NCI-H748 treated with DMSO at 0.1 percent for 48 hours (cell line): ENCODE data around the gene PHB1.
"Not testable (repeated sequence)": the region's sequence is repeated elsewhere in the genome, so short reads cannot be mapped to it uniquely, and the experiment has no call there.

Experiments used
- DNase-seq: peaks from one replicate; lab custom pipeline; 2025; lab: John Stamatoyannopoulos, UW

PHB1 gene

DNA sequence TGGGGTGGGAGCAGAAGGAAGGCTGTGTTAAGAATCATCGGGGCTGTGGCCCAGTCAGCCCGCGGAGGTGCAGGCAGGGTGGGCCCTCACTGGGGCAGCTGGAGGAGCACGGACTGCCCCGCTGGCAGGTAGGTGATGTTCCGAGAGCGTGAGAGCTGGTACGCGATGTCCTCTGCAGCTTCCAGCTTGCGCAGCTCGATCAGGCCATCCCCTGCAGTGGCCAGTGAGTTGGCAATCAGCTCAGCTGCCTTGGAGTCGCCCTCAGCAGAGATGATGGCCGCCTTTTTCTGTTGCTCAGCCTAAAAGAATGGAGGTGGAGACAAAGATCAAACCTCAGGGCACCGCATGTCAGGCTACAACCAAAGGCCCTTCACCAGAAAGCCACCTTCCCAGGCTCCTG, 9.8 kb downstream of the PHB1 start:
- DNase-seq = no peak

DNA sequence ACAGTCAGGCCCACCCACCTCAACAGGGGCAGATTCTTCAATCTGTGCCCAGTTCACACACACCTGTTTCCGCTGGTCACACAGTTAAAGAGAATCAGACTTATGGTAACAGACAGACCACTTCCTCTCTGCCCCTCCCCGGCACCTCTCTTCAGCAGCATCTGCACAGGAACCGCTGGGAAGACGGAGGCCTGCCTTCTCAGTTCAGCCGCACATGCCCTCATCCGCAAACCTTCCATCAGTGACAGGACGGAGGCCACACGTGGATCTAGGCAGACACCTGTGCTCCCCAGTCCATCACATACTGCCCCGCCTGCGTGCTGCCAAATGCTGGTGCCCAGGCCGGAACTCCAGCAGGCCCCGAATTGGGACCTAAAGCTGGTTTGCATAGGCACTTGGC, 10.3 kb downstream of the PHB1 start:
- no peak for DNase-seq

DNA sequence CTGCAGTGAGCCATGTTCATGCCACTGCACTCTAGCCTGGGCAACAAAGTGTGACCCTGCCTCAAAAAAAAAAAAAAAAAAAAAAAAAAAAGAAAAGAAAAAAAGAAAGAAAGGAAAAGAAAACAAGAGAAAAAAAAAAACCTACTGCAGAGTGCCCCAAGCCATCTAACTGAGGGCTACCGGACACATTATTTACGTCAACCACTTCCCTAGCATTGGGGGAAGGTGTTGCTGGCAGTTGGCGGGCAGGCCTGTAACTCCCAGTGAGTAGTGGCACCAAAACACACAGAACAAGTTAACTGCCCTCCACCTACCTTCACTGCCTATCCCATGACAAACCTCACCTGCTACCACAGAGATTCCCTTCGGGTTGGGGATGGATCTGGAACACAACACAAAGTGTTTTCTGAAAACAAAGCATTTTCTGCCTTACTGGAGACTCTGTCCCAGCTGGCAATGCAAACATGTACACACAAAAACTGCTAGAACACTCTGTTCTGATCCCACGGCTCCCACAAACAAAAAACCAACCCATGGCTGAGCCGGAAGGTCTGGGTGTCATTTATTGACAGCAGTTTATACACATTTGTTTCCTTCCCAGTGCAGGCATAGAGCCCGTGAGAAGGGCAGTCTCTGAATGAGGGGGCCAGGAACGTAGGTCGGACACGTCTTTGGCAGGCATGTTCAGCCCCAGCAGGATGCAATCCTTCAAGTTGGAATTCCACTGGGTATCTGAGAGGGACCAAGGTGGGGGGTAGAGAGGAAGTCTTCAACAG, 11.0 kb downstream of the PHB1 start:
- no peak for DNase-seq

DNA sequence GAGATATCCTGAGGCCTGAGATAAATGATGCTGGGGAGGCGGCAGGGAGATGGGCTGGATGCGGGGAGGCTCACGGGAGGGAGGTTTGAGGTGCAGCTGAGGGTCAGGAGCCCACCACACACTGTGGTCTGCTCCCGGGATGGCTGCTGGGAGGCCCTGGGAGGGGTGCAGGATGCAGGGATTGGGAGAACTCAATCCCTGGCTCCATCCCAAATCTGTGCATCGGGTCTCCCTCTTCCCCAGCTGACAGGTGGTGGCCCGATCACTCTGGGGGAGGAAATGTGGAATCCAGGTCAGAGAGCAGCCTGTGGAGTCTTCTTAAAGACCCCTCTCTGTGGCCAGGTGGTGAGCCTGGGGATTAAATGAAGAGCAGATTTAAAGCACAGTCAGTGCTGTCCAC, 12.0 kb downstream of the PHB1 start:
- DNase-seq = no peak

DNA sequence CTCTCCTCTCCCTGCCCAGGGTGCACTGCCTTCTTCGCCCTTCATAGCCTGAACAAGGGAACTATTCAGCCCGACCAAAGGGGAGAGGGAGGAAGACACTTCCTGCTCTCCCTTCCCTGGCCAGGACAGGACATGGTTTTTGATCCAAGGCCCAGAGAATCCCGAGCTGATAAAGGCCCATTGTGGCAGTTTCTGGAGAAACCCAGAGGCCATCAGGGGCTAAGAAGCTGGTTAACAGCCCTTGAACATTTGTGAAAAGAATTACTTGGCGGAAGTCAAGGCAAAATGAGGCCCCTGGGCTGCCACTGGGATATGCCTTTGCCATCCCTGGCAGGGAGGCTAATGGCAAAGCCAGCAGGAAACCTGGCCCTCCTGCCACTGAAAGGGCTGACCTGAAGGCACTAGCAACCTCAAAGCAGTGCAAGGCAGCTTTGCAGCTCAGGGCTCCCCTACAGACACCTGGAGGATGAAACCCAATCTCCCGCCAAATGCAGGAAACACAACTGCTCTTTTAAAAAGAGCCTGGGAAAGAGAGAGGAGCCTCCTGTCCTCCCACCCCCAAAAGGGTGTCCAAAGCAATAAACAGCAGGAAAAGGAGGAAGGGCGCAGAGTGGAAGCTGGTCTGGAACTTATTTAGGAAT, 12.6 kb downstream of the PHB1 start:
- DNase-seq = no peak

DNA sequence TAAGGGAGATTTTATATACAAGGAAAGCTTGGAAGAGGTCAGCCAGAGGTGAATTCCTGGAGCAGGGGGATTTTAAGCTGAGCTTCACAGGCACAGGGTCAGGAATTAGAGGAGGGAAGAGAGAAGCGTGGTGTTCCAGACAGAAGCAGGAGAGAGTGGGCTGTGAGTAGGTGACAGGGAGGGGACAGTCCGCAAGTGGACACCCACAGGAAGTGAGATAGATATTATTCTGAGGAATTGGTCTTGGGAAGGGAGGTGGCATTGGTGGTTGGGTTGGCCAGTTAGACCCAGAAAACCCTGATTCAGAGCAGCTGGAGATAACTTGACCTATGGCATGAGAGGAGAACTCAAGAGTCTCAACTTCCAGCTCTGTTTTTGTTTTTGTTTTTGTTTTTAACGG, 14.7 kb downstream of the PHB1 start:
- no peak for DNase-seq

DNA sequence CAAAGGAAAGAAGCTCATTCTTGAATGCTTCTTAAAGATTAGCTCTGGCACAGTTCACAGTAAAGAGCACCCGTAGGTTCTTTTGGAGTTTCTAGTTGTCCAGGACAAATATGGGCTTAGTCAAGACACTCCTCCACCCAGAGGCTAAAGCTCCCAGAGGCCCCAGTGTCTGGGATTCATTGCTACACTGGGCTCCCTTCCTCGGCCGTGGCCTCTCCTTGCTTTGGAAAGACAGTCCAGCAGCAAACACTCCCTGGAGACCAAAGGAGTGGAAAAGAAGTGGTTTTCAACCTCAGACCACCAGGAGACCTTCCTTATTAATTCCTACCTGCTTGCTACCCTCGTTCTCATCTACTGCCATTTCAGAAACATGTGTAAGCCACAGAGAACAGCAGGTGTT, 17.1 kb downstream of the PHB1 start:
- DNase-seq = no peak

DNA sequence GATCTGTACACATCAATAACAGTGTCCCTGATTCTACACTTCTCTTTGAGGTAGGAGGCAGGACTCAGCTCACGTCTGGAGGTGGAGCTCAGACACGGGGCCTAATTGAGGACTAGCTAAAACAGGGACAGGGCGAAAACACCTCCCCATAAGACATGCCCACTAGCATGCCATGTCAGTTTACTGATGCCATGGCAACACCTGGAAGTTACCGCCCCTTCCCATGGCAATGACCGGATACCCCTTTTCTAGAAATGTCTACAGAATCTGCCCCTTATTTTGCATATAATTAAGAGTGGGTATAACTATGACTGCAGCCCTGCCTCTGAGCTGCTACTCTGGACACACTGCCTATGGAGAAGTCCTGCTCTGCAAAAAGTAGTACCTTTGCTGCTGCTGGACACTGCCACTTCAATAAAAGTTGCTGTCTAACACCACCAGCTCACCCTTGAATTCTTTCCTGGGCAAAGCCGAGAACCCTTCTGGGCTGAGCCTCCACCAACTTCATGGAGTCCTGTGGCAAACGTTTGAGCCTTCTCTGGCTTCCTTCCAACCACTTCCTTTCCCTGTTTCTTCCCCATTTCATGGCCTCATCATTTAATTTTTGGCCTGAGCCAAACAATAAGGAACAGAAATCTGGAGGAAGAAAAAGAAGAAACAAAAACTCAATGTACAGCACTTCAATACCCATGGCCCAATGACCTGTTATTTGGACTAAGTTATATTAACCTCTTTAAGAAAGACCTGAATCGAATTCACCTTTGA, 21.0 kb downstream of the PHB1 start:
- no peak for DNase-seq

DNA sequence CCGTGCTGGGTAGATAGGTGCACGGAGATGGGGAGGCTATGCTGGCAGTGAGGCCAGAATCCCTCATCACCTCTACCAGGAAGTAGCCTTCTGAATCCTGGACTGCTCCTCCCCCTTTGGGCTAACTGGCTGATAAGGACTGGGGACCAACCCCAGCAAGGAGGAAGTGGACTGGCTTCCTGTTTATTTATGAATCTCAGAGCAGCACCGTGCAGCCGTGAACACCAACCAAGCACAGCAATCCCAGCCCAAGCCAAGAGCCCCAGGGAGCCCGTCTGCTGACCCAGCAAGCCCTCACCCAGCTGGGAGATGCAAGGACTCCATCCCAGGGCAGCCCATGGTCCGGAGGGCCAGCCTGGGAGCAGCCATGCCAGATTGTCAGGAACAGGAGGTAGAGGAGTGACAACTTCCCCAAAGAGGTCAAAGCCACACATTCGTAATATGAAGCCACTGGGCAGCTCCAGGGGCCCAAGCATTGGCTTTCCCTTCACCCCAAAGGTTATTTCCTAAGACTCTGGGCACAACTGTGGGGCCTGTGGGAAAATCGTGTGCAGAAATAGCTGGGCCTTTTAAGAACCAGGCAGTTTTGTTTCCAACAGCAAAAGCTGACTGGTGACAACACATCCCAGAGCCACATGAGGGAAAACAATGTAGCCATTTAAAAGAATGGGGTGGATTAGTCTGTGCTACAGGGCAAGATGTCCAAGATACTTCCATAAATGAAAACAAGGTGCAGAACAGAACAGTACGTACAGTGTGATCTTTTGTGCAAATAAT, 23.9 kb downstream of the PHB1 start:
- DNase-seq = no peak

DNA sequence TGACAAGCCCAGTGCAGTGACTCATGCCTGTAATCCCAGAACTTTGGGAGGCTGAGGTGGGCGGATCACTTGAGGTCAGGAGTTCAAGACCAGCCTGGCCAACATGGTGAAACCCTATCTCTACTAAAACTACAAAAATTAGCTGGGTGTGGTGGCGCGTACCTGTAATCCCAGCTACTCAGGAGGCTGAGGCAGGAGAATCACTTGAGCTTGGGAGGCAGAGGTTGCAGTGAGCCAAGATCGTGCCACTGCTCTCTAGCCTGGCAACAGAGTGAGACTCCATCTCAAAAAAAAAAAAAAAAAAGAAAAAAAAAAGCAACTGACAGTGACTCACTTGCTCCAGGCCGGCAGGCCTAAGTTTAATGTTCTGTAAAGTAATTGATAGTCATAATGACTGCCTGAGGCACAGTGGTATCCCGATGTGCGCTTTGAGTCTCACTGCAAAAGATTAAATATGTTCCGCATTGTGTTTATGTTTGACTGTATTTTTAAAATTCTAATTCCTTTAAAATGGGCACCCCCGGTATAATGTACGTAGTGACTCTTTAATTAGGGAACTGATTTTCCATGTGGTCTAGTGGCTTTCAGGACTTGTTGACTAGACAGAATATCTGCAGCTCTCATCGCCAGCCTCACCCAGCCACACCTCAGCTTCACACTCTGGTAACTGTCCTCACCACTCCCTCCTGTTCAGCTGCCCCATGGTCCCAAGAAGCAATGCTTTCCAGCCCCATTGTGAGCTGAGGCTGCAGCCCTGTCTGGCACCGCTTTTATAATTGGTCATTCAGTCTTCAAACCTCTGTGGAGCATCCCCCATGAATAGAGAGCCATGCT, 25.0 kb downstream of the PHB1 start:
- not testable (repeated sequence) for DNase-seq

DNA sequence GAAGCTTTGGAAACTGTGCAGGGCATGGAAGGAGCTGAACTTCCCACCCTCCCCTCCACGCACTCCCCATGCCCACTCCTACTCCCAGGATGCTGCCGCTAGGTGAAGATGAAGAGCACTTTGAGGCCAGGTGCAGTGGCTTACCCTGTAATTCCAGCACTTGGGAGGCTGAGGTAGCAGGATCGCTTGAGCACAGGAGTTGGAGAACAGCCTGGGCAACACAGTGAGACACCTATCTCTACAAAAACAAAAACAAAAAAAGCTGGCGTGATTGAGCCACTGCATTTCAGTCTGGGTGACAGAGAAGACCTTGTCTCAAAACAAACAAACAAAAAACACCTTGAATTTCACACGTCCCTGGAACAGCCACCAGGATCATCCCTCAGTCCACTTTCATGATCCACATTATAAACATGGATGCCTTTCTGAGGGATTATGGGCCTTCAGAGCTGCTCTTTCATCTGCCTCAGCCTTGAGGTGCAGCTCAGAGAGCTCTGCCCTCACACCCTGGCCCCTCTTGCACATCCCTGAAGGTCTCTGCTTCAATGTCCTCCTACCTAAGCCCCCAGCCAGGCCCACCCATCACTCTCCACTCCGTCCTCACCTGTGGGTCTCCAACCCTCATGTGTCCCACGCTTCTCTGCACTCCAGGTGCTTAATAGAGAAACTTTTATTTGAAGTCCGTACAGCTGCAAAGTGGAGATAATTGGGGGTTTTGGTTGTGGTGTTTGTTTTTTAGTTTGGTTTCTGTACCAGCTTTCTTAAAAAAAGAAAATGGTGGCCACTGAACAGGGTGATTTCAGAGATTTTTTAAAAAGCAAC, 25.8 kb downstream of the PHB1 start:
- DNase-seq = no peak

DNA sequence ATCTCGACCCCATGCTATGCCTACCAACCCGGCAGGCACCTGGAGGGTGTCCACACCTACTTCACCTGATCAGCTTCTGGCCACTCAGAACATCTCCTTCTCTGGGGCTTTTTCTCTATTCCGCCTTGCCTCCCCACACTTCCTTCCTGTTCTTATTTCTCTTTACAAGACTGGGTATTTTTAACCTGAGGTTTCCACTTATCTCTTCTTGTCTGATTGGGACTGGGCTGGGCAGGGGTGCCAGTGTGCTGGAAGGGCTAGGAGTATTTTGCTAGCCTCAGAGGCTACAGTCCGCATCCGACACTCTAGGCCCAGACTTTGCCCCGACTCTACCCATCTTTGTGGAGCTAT, 26.4 kb downstream of the PHB1 start:
- no peak for DNase-seq

DNA sequence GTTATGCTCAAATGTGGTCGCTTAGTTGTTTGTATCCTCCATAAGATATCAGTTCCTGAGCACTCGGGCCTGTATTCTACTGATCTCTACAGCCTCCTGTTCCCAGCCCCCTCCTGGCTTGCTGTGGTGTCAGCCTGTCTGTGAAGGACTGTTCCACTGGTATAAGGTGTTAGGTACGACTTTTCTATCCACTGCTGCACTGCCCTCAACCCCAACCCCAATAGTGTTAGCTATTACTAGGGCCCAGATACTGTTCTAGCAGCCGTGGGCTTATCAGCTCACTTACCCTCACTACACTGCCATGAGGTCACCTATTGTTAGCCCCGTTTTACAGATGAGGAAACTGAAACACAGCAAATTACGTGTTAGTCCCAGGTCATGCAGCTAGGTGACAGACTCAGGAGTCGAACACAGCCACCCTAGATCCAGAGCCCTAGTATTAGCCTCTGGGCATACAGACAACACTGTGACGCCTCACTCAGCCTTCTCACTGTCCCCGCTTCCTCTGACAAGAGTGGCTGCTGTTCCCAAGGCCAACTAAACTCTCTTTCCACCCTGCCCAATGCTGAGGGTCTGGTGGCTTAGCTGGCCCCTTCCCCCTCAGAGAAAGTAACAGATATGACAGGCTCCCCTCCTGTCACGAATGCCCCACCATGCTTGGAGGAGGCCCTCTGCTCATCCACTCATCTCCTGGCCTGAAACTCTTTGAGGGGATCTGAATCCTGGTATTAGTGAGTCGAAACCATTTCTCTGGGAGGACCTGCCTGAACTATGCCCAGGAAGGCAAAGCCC, 27.0 kb downstream of the PHB1 start:
- no peak for DNase-seq

DNA sequence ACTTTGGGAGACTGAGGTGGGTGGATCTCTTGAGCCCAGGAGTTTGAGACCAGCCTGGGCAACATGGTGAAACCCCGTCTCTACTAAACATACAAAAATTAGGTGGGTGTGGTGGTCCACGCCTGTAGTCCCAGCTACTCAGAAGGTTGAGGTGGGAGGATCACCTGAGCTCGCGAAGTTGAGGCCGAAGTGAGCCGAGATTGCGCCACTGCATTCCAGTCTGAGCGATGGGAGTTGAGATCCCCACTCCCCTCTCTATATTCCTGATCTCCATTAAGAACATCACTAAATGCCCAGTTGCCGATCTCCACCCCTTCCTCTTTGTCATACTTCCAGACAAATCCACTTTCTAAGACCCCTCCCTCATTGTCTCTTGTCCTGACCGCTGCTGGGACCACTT, 28.3 kb downstream of the PHB1 start:
- DNase-seq = no peak

DNA sequence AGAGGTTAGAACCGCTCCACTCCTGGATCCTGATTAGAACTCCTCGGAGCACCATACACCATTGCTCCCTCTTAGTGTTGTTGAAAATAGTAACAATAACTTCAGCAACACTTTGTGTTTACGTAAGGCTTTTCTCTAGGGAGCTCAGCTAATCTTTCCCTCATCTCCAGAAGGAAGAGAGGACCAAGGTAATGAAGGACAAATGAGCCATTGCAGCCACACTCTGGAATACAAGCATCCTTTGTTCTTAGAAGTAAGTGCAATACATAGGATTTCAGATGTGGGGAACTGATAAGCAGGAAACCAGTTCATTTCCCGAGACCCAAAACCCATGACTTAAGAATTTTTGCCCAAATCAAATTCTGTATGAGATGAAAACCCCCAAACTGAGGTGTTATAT, 29.7 kb downstream of the PHB1 start:
- no peak for DNase-seq

DNA sequence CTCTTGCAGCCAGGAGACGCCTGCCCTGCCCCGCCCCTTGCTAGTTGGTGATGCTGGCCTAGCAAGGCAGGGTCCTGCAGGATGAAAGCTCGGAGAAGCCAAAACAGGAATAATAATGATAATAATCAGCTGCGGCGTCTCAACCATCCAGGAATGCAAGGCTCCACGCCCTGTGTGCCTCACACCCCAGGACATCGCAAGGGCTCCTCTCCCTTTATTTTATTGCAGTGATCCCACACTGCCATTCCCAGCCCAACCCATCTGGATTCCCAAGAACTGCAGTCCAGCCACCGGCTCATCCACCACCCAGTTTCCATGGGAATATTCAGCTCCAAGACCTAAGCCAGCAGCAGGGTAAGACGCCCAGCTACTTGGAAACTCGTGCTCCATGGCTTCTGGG, 31.6 kb downstream of the PHB1 start:
- no peak for DNase-seq

DNA sequence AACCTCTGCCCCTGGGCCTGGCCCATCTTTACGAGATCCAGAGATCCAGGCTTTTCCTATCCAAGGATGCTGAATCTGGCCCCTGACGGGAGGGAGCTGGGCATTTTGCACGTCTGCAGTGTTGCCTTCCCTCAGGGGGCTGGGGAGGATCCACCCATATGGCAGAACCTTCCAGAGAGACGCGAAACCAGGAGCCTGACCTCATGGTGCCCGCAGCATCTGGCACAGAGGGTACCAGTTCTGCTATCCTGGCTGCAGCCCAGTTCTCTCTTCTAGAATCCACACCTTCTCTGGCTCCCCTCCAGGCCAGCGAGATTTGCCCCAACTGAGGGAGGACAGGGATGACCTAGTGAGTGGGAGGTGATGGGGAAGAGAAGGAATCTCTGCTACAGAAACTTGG, 32.1 kb downstream of the PHB1 start:
- no peak for DNase-seq

DNA sequence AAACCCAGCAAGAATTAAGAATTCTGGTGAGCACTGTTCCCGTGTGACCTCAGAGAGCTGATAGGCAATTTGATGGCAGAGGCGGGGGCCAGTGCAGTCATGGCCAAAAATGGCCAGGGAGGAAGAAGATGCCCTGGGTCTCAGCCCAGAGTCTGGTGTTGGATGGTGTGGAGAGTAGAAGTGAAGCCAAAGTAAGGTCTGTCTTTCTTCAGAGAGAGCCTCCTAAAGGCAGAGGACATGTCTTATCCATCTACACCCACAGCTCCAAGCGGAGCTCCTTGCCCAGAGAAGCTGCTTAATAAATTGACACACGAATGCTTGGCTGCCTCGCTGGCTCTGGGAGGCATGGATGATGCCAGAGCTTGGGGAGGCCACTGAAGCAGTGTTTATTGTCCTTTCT, 32.9 kb downstream of the PHB1 start:
- no peak for DNase-seq

DNA sequence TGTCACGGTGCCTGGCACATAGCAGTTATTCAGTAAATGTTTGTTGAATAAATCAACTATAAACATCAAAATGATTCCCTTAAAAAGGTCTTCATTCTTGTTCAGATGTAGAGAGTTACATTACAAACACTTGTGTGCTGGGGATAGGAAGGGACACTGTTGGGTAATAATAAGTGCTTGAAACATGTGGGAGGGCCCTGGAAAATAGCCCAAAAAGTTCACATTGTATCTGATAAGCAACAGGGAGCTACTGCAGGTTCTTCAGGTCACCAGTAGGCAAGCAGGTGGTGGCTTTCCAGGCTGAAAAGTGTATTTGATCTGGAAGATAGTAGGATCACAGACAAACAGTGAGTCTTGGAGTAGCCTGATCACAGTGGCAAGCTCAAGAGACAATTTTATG, 33.6 kb downstream of the PHB1 start:
- DNase-seq = no peak

DNA sequence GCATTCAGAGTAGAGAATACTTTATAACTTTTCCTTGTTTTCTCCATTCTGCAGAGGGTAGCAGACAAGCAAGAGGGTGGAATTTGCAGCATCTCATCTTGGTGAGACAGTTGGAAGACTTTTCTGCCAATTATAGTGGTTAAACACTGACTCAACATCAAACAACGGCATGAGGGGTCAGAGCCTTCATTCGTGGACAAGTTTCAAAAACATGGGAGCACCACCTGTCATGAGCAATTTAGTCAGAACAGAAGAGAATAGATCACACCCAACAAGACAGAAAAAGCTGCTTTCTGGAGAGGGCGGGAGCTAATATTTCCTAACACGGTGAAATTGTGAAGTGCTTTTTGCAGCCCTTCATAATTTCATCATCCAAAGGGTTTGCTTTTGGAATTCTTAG, 34.8 kb downstream of the PHB1 start:
- no peak for DNase-seq
